GM13976 (cell line): ENCODE data around the gene KRTAP4-1.

Experiments
- DNase-seq: peaks from one replicate; pipeline ENCODE4 v3.0.0; 2012; ENCODE audit warnings: low spot score
- in situ Hi-C: fragments of 300-500 bp; cut with MboI; formaldehyde crosslinking; loops from one replicate; pipeline ENCODE4 v1.12.0; 2022; ENCODE audit warnings: low sequenced_read_pairs, mixed read lengths, inconsistent platforms; ENCODE audit not compliant: unreplicated experiment
- TF ChIP-seq, protein P1 (sequence below): IDR thresholded peaks from 2 replicates; pipeline ENCODE4 v1.5.1; 2012; ENCODE audit warnings: borderline replicate concordance, mild to moderate bottlenecking; ENCODE audit not compliant: insufficient read depth; ENCODE audit errors: extremely low read depth, missing control alignments, control extremely low read depth

KRTAP4-1 gene

GRCh38 chr17:41185001-41185400 lies 290 bp upstream of the KRTAP4-1 start:
- TF ChIP-seq, protein P1, sequence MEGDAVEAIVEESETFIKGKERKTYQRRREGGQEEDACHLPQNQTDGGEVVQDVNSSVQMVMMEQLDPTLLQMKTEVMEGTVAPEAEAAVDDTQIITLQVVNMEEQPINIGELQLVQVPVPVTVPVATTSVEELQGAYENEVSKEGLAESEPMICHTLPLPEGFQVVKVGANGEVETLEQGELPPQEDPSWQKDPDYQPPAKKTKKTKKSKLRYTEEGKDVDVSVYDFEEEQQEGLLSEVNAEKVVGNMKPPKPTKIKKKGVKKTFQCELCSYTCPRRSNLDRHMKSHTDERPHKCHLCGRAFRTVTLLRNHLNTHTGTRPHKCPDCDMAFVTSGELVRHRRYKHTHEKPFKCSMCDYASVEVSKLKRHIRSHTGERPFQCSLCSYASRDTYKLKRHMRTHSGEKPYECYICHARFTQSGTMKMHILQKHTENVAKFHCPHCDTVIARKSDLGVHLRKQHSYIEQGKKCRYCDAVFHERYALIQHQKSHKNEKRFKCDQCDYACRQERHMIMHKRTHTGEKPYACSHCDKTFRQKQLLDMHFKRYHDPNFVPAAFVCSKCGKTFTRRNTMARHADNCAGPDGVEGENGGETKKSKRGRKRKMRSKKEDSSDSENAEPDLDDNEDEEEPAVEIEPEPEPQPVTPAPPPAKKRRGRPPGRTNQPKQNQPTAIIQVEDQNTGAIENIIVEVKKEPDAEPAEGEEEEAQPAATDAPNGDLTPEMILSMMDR = no peak
- in situ Hi-C loops = no loop called here

DNA sequence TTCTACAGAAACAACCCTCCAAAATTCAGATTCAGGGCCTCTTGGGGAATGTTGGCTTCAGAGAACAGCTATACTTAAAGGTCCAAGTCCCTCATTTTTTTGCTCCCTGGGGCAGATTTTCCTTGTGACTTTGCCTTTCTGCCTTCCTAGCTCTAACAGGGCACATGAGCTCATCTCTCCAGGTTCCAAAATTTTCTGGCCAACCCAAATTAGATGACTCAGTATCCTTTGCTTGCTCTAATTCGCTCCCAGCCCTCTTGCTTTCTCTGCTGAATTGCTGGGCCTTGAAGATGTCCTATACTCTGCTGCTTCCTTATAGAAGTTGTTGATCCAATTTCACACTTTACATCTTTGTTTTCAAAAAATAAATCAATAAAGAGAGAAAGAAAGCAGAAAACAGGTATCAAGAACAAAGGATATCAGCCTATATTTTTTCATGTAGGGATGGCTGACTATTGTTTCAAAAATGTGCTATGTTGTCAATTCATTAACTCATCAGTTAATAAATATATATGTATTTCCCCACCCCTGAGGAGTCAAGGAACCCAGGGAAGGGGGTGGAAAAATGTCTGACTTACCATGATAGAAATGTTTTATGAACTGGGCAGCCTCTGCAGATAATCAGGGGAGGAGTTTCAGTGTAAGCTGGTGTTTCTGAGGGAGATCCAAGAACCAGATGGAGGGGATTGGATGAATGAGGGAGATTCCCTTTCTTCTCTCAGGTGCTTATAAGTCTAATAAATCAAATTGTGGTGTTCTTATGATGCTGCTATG lies 5.7 kb downstream of the KRTAP4-1 start:
- no peak for DNase-seq
- in situ Hi-C loops = no loop called here
- TF ChIP-seq, protein P1 = no peak

More at GRCh38 chr17:41185001-41185400, 290 bp upstream of the KRTAP4-1 start:
- no peak for DNase-seq

DNA sequence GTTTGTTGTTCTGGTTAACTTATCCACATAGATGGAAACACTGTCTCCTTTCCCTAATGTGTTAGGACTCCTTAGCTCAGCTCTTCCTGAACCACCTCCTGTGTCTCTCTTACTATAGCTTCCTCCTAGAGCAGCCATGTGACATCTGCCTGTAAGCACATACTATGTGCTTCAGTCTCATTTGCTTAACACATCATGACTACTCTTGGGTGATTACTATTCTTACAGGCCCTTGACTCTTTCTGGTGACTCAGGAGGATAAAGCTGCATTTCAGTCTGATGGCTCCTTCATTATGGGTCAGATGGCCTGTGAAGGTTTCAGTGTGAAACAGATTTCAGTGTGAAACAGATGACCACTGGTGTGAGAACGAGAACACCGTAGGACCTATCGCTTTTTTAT lies 6.4 kb downstream of the KRTAP4-1 start:
- DNase-seq = no peak
- TF ChIP-seq, protein P1 = no peak
- in situ Hi-C loops = no loop called here

GRCh38 chr17:41177727-41178271 lies 6.9 kb downstream of the KRTAP4-1 start, which contains the start of gene KRTAP4-2:
TSS of gene KRTAP4-2 (minus strand) at chr17:41178221. CDS start at chr17:41178164, 57 bp downstream.
- TF ChIP-seq, protein P1 = no peak
- DNase-seq = no peak
- in situ Hi-C loops = no loop called here

- DNase-seq = no peak
- in situ Hi-C loops = no loop called here
- TF ChIP-seq, protein P1 = no peak
Measured at GRCh38 chr17:41176744-41177387, 7.8 kb downstream of the KRTAP4-1 start.

- in situ Hi-C loops = no loop called here
- TF ChIP-seq, protein P1 = no peak
- no peak for DNase-seq
Measured at GRCh38 chr17:41171886-41172285, 12.8 kb downstream of the KRTAP4-1 start.
